Trophoblast cell (in vitro differentiated cells and primary cell): Measurements from ENCODE around the gene KCNT1.

ENCODE experiments used
- DNase-seq, 2 donors: peaks; one replicate each; pipeline ENCODE4 v3.0.0-alpha.2; 2016
- H2AFZ ChIP-seq: 2 replicates; pipeline ENCODE4 v1.6.1; 2013; ENCODE audit warnings: low read length, moderate library complexity, mild to moderate bottlenecking; ENCODE audit not compliant: insufficient read depth, poor library complexity
- H2AK5ac ChIP-seq: 2 replicates; pipeline ENCODE4 v1.6.1; 2013; ENCODE audit warnings: mild to moderate bottlenecking, low read length
- H2BK120ac ChIP-seq: 2 replicates; pipeline ENCODE4 v1.6.1; 2013; ENCODE audit warnings: low read length, mild to moderate bottlenecking, moderate library complexity; ENCODE audit not compliant: insufficient read depth, poor library complexity
- H2BK12ac ChIP-seq: 2 replicates; pipeline ENCODE4 v1.6.1; 2013; ENCODE audit warnings: mild to moderate bottlenecking, low read length, moderate library complexity
- H2BK5ac ChIP-seq: 2 replicates; pipeline ENCODE4 v1.6.1; 2013; ENCODE audit warnings: low read length, low read depth, moderate library complexity, mild to moderate bottlenecking; ENCODE audit not compliant: poor library complexity
- H3K14ac ChIP-seq: 2 replicates; pipeline ENCODE4 v1.6.1; 2013; ENCODE audit warnings: mild to moderate bottlenecking, low read length
- H3K18ac ChIP-seq: 2 replicates; pipeline ENCODE4 v1.6.1; 2013; ENCODE audit warnings: mild to moderate bottlenecking, low read length
- H3K23ac ChIP-seq: 2 replicates; pipeline ENCODE4 v1.6.1; 2013; ENCODE audit warnings: low read length
- H3K27ac ChIP-seq: 2 replicates; pipeline ENCODE4 v1.5.1; 2013; ENCODE audit warnings: low read depth, mild to moderate bottlenecking, inconsistent platforms, low read length, moderate library complexity
- H3K27me3 ChIP-seq: 2 replicates; pipeline ENCODE4 v1.6.1; 2013; ENCODE audit warnings: inconsistent platforms, mild to moderate bottlenecking, low read length, moderate library complexity; ENCODE audit not compliant: insufficient read depth
- H3K36me3 ChIP-seq, 2 experiments: 1 replicate in 1 of 2; 2 replicates in 1 of 2; pipeline ENCODE4 v1.6.1; 2013; ENCODE audit warnings: low read length in 2 of 2, mild to moderate bottlenecking in 2 of 2, moderate library complexity in 1 of 2; ENCODE audit not compliant: insufficient read depth in 2 of 2, control insufficient read depth in 1 of 2
- H3K4ac ChIP-seq: 2 replicates; pipeline ENCODE4 v1.6.1; 2013; ENCODE audit warnings: low read depth, mild to moderate bottlenecking, low read length, moderate library complexity
- H3K4me1 ChIP-seq, 2 experiments: 1 replicate in 1 of 2; 2 replicates in 1 of 2; pipeline ENCODE4 v1.6.1; 2013; ENCODE audit warnings: low read length in 2 of 2, mild to moderate bottlenecking in 2 of 2, moderate library complexity in 1 of 2; ENCODE audit not compliant: insufficient read depth in 2 of 2, control insufficient read depth in 1 of 2
- H3K4me2 ChIP-seq: 2 replicates; pipeline ENCODE4 v1.6.1; 2013; ENCODE audit warnings: inconsistent platforms, mild to moderate bottlenecking, low read length, moderate library complexity
- H3K4me3 ChIP-seq: 2 replicates; pipeline ENCODE4 v1.5.1; 2013; ENCODE audit warnings: mild to moderate bottlenecking, low read depth, low read length, inconsistent platforms
- H3K79me1 ChIP-seq: one replicate; pipeline ENCODE4 v1.6.1; 2013; ENCODE audit warnings: low read length
- H3K79me2 ChIP-seq: 2 replicates; pipeline ENCODE4 v1.6.1; 2013; ENCODE audit warnings: low read length, mild to moderate bottlenecking; ENCODE audit not compliant: control insufficient read depth, insufficient read depth, poor library complexity
- H3K9ac ChIP-seq: 2 replicates; pipeline ENCODE4 v1.6.1; 2013; ENCODE audit warnings: mild to moderate bottlenecking, low read length
- H3K9me3 ChIP-seq: 2 replicates; pipeline ENCODE4 v1.6.1; 2013; ENCODE audit warnings: low read depth, mild to moderate bottlenecking, control low read depth, inconsistent platforms, low read length; ENCODE audit not compliant: insufficient read depth
- H4K12ac ChIP-seq: 2 replicates; pipeline ENCODE4 v1.6.1; 2013; ENCODE audit warnings: low read depth, mild to moderate bottlenecking, low read length, moderate library complexity
- H4K8ac ChIP-seq: 2 replicates; pipeline ENCODE4 v1.6.1; 2013; ENCODE audit warnings: low read depth, mild to moderate bottlenecking, low read length, moderate library complexity
- H4K91ac ChIP-seq: one replicate; pipeline ENCODE4 v1.6.1; 2013; ENCODE audit warnings: low read depth, mild to moderate bottlenecking, low read length, moderate library complexity
- WGBS: extraction: QIAGEN DNeasy Blood & Tissue Kit; methylation state at CpG from one replicate; pipeline ENCODE4 v1.1.7; 2013; ENCODE audit warnings: missing lambda C conversion rate; ENCODE audit not compliant: insufficient read length, insufficient coverage; ENCODE audit errors: extremely low coverage; 5-methylcytosine and 5-hydroxymethylcytosine counted together

Gene KCNT1

GRCh38 chr9:135780626-135781025 lies 78.6 kb downstream of the KCNT1 start:
- no peak overlapping the region for H2BK12ac ChIP-seq
- no peaks in the 10 kb centered on the region for H3K9me3 ChIP-seq
- H3K23ac ChIP-seq, result no peak overlapping the region
- no peaks in the 10 kb centered on the region for H3K79me1 ChIP-seq
- H3K14ac ChIP-seq, result no peak overlapping the region
- no peak overlapping the region for H4K8ac ChIP-seq
- no peaks in the 10 kb centered on the region for H3K36me3 ChIP-seq
- H2AFZ ChIP-seq, result no peak overlapping the region
- no peak overlapping the region for H3K4me3 ChIP-seq
- H4K91ac ChIP-seq, result no peak overlapping the region
- H3K4me2 ChIP-seq, result no peak overlapping the region
- H3K79me2 ChIP-seq, result no peaks in the 10 kb centered on the region
- no peak overlapping the region for H3K18ac ChIP-seq
- no peak overlapping the region for H2BK120ac ChIP-seq
- no peak for DNase-seq
- no peak overlapping the region for H3K4ac ChIP-seq
- H4K12ac ChIP-seq, result no peak overlapping the region
- no peak overlapping the region for H2AK5ac ChIP-seq
- no peak overlapping the region for H3K9ac ChIP-seq
- no CpG with 5 or more reads among the region's 21 CpGs for WGBS
- no peaks in the 10 kb centered on the region for H3K4me1 ChIP-seq
- no peak overlapping the region for H3K27ac ChIP-seq
- H3K27me3 ChIP-seq, result no peaks in the 10 kb centered on the region
- H2BK5ac ChIP-seq, result no peak overlapping the region

GRCh38 chr9:135782946-135783345 lies 81.0 kb downstream of the KCNT1 start:
- Histone ChIP-seq H3K36me3 (no peaks in the 10 kb centered on the region), H3K9me3 (no peaks in the 10 kb centered on the region), H3K23ac (no peak overlapping the region), H4K12ac (no peak overlapping the region), H3K4me2 (no peak overlapping the region), H3K79me2 (no peaks in the 10 kb centered on the region), H3K4ac (no peak overlapping the region), H2AK5ac (no peak overlapping the region), H2BK120ac (no peak overlapping the region), H4K8ac (no peak overlapping the region), H3K27ac (no peak overlapping the region), H2BK12ac (no peak overlapping the region), H3K18ac (no peak overlapping the region), H3K4me3 (no peak overlapping the region), H3K79me1 (no peaks in the 10 kb centered on the region), H3K27me3 (no peaks in the 10 kb centered on the region), H3K4me1 (no peaks in the 10 kb centered on the region), H3K14ac (no peak overlapping the region), H4K91ac (no peak overlapping the region), H2BK5ac (no peak overlapping the region), H2AFZ (no peak overlapping the region), H3K9ac (no peak overlapping the region)
- DNase-seq, result no peak
- no CpG with 5 or more reads among the region's 24 CpGs for WGBS

- Histone ChIP-seq H4K8ac (no peak overlapping the region), H3K14ac (no peak overlapping the region)
- WGBS, result no CpG with 5 or more reads among the region's 30 CpGs
Observed at GRCh38 chr9:135783540-135784245, 81.7 kb downstream of the KCNT1 start.

GRCh38 chr9:135785013-135785575 lies 83.1 kb downstream of the KCNT1 start:
- Histone ChIP-seq H2BK120ac (no peak overlapping the region), H3K4me3 (no peak overlapping the region), H3K79me1 (no peaks in the 10 kb centered on the region), H3K4me1 (no peaks in the 10 kb centered on the region), H2BK5ac (no peak overlapping the region), H3K27me3 (no peaks in the 10 kb centered on the region), H2AFZ (no peak overlapping the region), H3K14ac (no peak overlapping the region), H3K4ac (no peak overlapping the region), H4K8ac (no peak overlapping the region), H3K18ac (no peak overlapping the region), H3K4me2 (no peak overlapping the region), H3K36me3 (no peaks in the 10 kb centered on the region), H4K12ac (no peak overlapping the region), H3K9me3 (peaks cover 2% of the 10 kb centered on the region), H2AK5ac (no peak overlapping the region), H2BK12ac (no peak overlapping the region), H3K9ac (no peak overlapping the region), H4K91ac (no peak overlapping the region), H3K79me2 (no peaks in the 10 kb centered on the region), H3K23ac (no peak overlapping the region), H3K27ac (no peak overlapping the region)
- DNase-seq, result no peak
- WGBS, result no CpG with 5 or more reads among the region's 22 CpGs

More at GRCh38 chr9:135783540-135784245, 81.7 kb downstream of the KCNT1 start:
- Histone ChIP-seq H3K4me2 (no peak overlapping the region), H3K4ac (no peak overlapping the region), H2AFZ (no peak overlapping the region), H3K36me3 (no peaks in the 10 kb centered on the region), H3K9ac (no peak overlapping the region), H4K91ac (no peak overlapping the region), H3K27me3 (no peaks in the 10 kb centered on the region), H2BK120ac (no peak overlapping the region), H3K23ac (no peak overlapping the region), H3K4me3 (no peak overlapping the region), H2BK5ac (no peak overlapping the region), H2AK5ac (no peak overlapping the region), H3K79me2 (no peaks in the 10 kb centered on the region), H3K18ac (no peak overlapping the region), H4K12ac (no peak overlapping the region), H2BK12ac (no peak overlapping the region), H3K4me1 (no peaks in the 10 kb centered on the region), H3K9me3 (no peaks in the 10 kb centered on the region), H3K27ac (no peak overlapping the region), H3K79me1 (no peaks in the 10 kb centered on the region)
- DNase-seq, result no peak
